Pancreas (tissue), 10 donors: Measurements from ENCODE around the gene ITPR1. TPM values are rescaled to one million over a fixed set of nuclear protein-coding genes. Genes with fewer than 3 reads are reported as not detected.

ENCODE experiments used
- ATAC-seq, 4 donors: fragments of 200-7000 bp; cut with Tn5 transposase; one replicate each; pipeline versions ENCODE4 v1.8.0 to v1.9.1; 2020; ENCODE audit warnings: mild to moderate bottlenecking in 4 of 4, moderate library complexity in 4 of 4
- DNase-seq, 6 donors: peaks; one replicate each; pipeline ENCODE4 v3.0.0-alpha.2; 2020
- FAIRE-seq: peaks from 2 replicates; lab custom pipeline; 2012; peaks lifted over from hg19 to GRCh38; lab: Jason Lieb, UNC
- H3K27ac ChIP-seq, 4 donors: fragments of 200-600 bp; sonication (generic); 1 replicate in 3 of 4; 2 replicates in 1 of 4; pipeline versions ENCODE4 v1.5.0 to v1.8.0; 2020
- H3K27me3 ChIP-seq, 4 donors: fragments of 200-600 bp; one replicate each; pipeline ENCODE4 v1.8.0; 2021
- H3K36me3 ChIP-seq, 3 donors: fragments of 200-600 bp; sonication (generic) in 1 of 3; one replicate each; pipeline versions ENCODE4 v1.5.0 to v1.8.0; 2020 to 2021
- H3K4me1 ChIP-seq, 3 donors: fragments of 200-600 bp; one replicate each; pipeline ENCODE4 v1.8.0; 2021
- H3K4me3 ChIP-seq, 4 donors: fragments of 200-600 bp; sonication (generic) in 2 of 4; one replicate each; pipeline versions ENCODE4 v1.5.0 to v1.8.0; 2020 to 2021
- H3K9me3 ChIP-seq, 4 donors: fragments of 200-600 bp; one replicate each; pipeline ENCODE4 v1.8.0; 2021
- WGBS, 2 donors: extraction: QIAGEN DNeasy Blood & Tissue Kit; methylation state at CpG; one replicate each; pipeline ENCODE4 v1.1.7; 2013; 5-methylcytosine and 5-hydroxymethylcytosine counted together
- intact Hi-C, 3 donors: fragments of 100-400 bp; cut with DNase I; formaldehyde crosslinking; loops; one replicate each; pipeline versions ENCODE4 v1.11.1 to v1.14.2; 2022
- polyA plus RNA-seq, 2 donors: library from polyadenylated mRNA; stranded (reverse); fragments of 200-250 nt; gene quantifications; one replicate each; pipeline ENCODE4 v1.2.3, GENCODE V29; 2013
- total RNA-seq, 6 donors: library from RNA; stranded (reverse); fragmentation: NEBNext Ultra II Directional in 4 of 6; extraction: Animal tissue kit (Norgen Biotek cat#: 25700) in 4 of 6; gene quantifications; one replicate each; pipeline versions ENCODE4 v1.2.1 to v1.2.4, GENCODE V29; 2021 to 2023
- TF ChIP-seq, protein P1 (sequence below), 4 donors: fragments of 200-600 bp; sonication (generic) in 3 of 4; IDR thresholded peaks; one replicate each; pipeline versions ENCODE4 v1.5.0 to v1.8.0; 2021; ENCODE audit warnings: antibody characterized with exemption in 4 of 4
- donor health status: healthy with polysubstance abuse.
- donor health status: DM: no; HTN: no; CAD: no; lungs with moderate emphysema.
- donor health status: DM: no; HTN: no; CAD: no.
- donor health status: control.
- donor health status: control.
- donor health status: Bipolar disorder and iron deficiency.
- donor health status: DM: yes; HTN: yes; CAD: no.
- donor health status: DM: no; HTN: no; CAD: no.
- donor health status: DM: no; HTN: no; CAD: no.
- donor health status: DM: yes; HTN: yes; CAD: no.

ITPR1 gene
- total and polyA plus RNA-seq, 8 donors = 4.5 to 19.1 (median 10.1) TPM

GRCh38 chr3:4551051-4551711, 58.0 kb downstream of the ITPR1 start:
- Histone ChIP-seq H3K36me3 (no peaks in the 10 kb centered on the region), H3K9me3 (no peaks in the 10 kb centered on the region), H3K4me3 (no peak overlapping the region), H3K27me3 (no peaks in the 10 kb centered on the region), H3K27ac (no peak overlapping the region), H3K4me1 (no peaks in the 10 kb centered on the region)
- TF ChIP-seq, protein P1, sequence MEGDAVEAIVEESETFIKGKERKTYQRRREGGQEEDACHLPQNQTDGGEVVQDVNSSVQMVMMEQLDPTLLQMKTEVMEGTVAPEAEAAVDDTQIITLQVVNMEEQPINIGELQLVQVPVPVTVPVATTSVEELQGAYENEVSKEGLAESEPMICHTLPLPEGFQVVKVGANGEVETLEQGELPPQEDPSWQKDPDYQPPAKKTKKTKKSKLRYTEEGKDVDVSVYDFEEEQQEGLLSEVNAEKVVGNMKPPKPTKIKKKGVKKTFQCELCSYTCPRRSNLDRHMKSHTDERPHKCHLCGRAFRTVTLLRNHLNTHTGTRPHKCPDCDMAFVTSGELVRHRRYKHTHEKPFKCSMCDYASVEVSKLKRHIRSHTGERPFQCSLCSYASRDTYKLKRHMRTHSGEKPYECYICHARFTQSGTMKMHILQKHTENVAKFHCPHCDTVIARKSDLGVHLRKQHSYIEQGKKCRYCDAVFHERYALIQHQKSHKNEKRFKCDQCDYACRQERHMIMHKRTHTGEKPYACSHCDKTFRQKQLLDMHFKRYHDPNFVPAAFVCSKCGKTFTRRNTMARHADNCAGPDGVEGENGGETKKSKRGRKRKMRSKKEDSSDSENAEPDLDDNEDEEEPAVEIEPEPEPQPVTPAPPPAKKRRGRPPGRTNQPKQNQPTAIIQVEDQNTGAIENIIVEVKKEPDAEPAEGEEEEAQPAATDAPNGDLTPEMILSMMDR (IDR thresholded peaks at IDR 0.05) = no peak
- FAIRE-seq (peak; percentile 13), DNase-seq (no peak), ATAC-seq (peak in 1 of 4 donors; percentile 26)
- intact Hi-C loops = no loop called here
- WGBS, 2 donors = 55 to 57% methylated on average over 5 of the region's 5 CpGs

DNA sequence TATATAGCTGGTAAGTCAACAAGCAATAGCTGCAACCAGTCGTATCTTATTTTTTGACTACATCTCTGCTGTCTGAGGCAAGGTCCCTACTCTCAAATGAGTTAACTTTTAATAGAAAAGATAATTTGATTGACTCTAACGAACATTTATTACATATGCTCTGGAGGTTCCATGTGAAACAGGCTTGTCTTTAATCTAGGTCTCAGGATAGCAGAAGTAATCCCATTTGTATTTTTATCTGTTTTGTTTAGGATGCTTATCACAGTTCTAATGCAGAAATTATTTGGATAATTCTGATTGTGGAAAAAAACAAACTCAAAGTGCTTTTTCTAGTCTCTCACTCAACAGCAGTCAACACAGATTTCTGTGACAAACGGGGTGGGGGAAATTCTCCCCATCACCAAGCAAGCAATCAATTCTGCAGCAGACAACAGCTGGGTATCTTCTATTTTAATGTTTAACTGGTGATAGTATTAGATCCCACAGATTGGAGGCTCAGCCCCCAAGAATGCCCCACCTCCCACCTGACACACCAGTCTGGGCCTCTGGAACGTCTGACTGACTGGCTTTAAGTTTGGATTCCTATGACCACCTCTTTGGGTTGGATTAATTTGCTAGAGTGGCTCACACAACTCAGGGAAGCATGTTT, 58.8 kb downstream of the ITPR1 start:
- Histone ChIP-seq H3K4me3 (no peak overlapping the region), H3K27ac (no peak overlapping the region), H3K27me3 (no peaks in the 10 kb centered on the region), H3K36me3 (no peaks in the 10 kb centered on the region), H3K4me1 (no peaks in the 10 kb centered on the region), H3K9me3 (no peaks in the 10 kb centered on the region)
- WGBS, 2 donors = 61 to 62% methylated on average over 4 of the region's 4 CpGs
- DNase-seq = no peak
- TF ChIP-seq, protein P1 (IDR thresholded peaks at IDR 0.05) = no peak
- FAIRE-seq = no peak
- ATAC-seq = no peak
- intact Hi-C loops = no loop called here

- TF ChIP-seq, protein P1 (IDR thresholded peaks at IDR 0.05) = no peak
- H3K4me3 ChIP-seq = no peak overlapping the region
- no peaks in the 10 kb centered on the region for H3K27me3 ChIP-seq
- no peaks in the 10 kb centered on the region for H3K9me3 ChIP-seq
- no peak for DNase-seq
- no peak for ATAC-seq
- 78 to 82% methylated on average over 4 of the region's 4 CpGs for WGBS, 2 donors
- H3K36me3 ChIP-seq = no peaks in the 10 kb centered on the region
- intact Hi-C loops = no loop called here
- no peak for FAIRE-seq
- H3K4me1 ChIP-seq = no peaks in the 10 kb centered on the region
- no peak overlapping the region for H3K27ac ChIP-seq
Measured at GRCh38 chr3:4552811-4553210, 59.7 kb downstream of the ITPR1 start.

DNA sequence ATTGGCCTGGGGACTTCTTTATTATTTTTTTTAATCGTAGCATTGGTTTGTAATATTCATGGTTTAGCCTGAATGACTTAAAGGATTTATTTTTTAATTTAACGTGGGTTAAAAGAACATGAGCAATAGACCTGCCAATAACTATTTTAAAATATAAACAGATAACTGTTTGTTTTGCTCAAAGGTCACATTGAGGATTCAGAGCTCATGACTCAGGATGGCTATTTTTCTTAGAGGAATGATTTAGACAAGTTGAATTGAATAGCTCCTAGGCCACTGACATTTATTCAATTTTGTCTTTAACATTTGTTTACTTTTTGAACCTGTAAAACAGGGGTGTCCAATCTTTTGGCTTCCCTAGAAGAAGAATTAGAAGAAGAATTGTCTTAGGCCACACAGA, 68.5 kb downstream of the ITPR1 start:
- 57 to 60% methylated on average over 2 of the region's 2 CpGs for WGBS, 2 donors
- no peak overlapping the region for H3K4me3 ChIP-seq
- intact Hi-C loops = no loop called here
- H3K27me3 ChIP-seq = no peaks in the 10 kb centered on the region
- FAIRE-seq = no peak
- no peaks in the 10 kb centered on the region for H3K36me3 ChIP-seq
- H3K4me1 ChIP-seq = peaks cover 0 to 7% (median 6%) of the 10 kb centered on the region in 3 donors
- H3K9me3 ChIP-seq = no peaks in the 10 kb centered on the region
- no peak for DNase-seq
- ATAC-seq = no peak
- no peak overlapping the region for H3K27ac ChIP-seq
- TF ChIP-seq, protein P1 (IDR thresholded peaks at IDR 0.05) = no peak

GRCh38 chr3:4562595-4562994, 69.4 kb downstream of the ITPR1 start:
- intact Hi-C loops = no loop called here

More at GRCh38 chr3:4562595-4562994, 69.4 kb downstream of the ITPR1 start:
- H3K9me3 ChIP-seq = no peaks in the 10 kb centered on the region
- no peak overlapping the region for H3K27ac ChIP-seq
- TF ChIP-seq, protein P1 (IDR thresholded peaks at IDR 0.05) = no peak
- no peak overlapping the region for H3K4me3 ChIP-seq
- DNase-seq (no peak), FAIRE-seq (no peak), ATAC-seq (no peak)
- H3K4me1 ChIP-seq = peaks cover 0 to 7% (median 6%) of the 10 kb centered on the region in 3 donors
- WGBS, 2 donors = 91 to 95% methylated on average over 4 of the region's 4 CpGs
- H3K27me3 ChIP-seq = no peaks in the 10 kb centered on the region
- H3K36me3 ChIP-seq = no peaks in the 10 kb centered on the region
